Endothelial cell of umbilical vein (primary cell): ENCODE results near the gene SH3GL1. TPM values are rescaled to one million over a fixed set of nuclear protein-coding genes. Genes with fewer than 3 reads are reported as not detected.

Source experiments
- BruUV-seq: library from RNA; stranded (reverse); fragments of 400-500 nt; replicated peaks from 2 replicates; lab custom pipeline; 2021; lab: Mats Ljungman, UMichigan
- CTCF ChIA-PET: fragments of 300-600, 350-600 bp; sonication (Branson Sonifier 250); formaldehyde crosslinking; loops from one replicate; lab custom pipeline; 2021; ENCODE audit warnings: antibody characterized with exemption, inconsistent platforms; lab: Charles Lee
- POLR2A ChIA-PET: fragments of 300-600, 350-600 bp; sonication (Branson Sonifier 250); formaldehyde crosslinking; loops from one replicate; lab custom pipeline; 2021; ENCODE audit warnings: antibody characterized with exemption, inconsistent platforms; lab: Charles Lee
- DNase-seq: peaks from one replicate; pipeline ENCODE4 v3.0.0-alpha.2; 2011; ENCODE audit warnings: low read depth, low spot score
- FAIRE-seq: peaks from 2 replicates; lab custom pipeline; 2011; peaks lifted over from hg19 to GRCh38; lab: Jason Lieb, UNC
- H2AFZ ChIP-seq: 2 replicates; pipeline ENCODE4 v1.6.0; 2012; ENCODE audit warnings: low read depth, low read length, control low read depth, inconsistent platforms
- H3K27ac ChIP-seq: 2 replicates; pipeline ENCODE4 v1.5.1; 2011; ENCODE audit warnings: low read depth, mild to moderate bottlenecking, control low read depth, low read length, moderate library complexity; ENCODE audit not compliant: insufficient read depth
- H3K27me3 ChIP-seq, 2 experiments: 2 replicates each; pipeline versions ENCODE4 v1.6.0 to v1.6.1; 2011; ENCODE audit warnings: low read length in 2 of 2, mixed read lengths in 1 of 2; ENCODE audit not compliant: control insufficient read depth in 2 of 2, insufficient read depth in 2 of 2
- H3K36me3 ChIP-seq, 2 experiments: 2 replicates in 1 of 2; 3 replicates in 1 of 2; pipeline ENCODE4 v1.5.1; 2011; ENCODE audit warnings: low read length in 2 of 2, mild to moderate bottlenecking in 1 of 2, moderate library complexity in 1 of 2; ENCODE audit not compliant: control insufficient read depth in 2 of 2, insufficient read depth in 2 of 2; ENCODE audit errors: extremely low read depth in 1 of 2
- H3K4me1 ChIP-seq: 3 replicates; pipeline ENCODE4 v1.5.1; 2011; ENCODE audit warnings: mild to moderate bottlenecking, low read length; ENCODE audit not compliant: control insufficient read depth, insufficient read depth; ENCODE audit errors: extremely low read depth
- H3K4me2 ChIP-seq: 2 replicates; pipeline ENCODE4 v1.6.1; 2011; ENCODE audit warnings: low read length, control low read depth, mixed read lengths; ENCODE audit not compliant: insufficient read depth
- H3K4me3 ChIP-seq, 3 experiments: fragments of 200-600 bp in 1 of 3; sonication (generic), shearing (Covaris generic) in 1 of 3; replicated peaks in 1 of 3; 2 replicates each; pipeline ENCODE4 v1.5.1; 2011 to 2016; ENCODE audit warnings: control low read depth in 3 of 3, low read length in 3 of 3, mild to moderate bottlenecking in 2 of 3, inconsistent platforms in 1 of 3, low read depth in 1 of 3, moderate library complexity in 1 of 3; ENCODE audit not compliant: insufficient read depth in 1 of 3
- H3K79me2 ChIP-seq: 2 replicates; pipeline ENCODE4 v1.6.0; 2012; ENCODE audit warnings: low read length, inconsistent platforms; ENCODE audit not compliant: control insufficient read depth, insufficient read depth
- H3K9ac ChIP-seq: replicated peaks from 2 replicates; pipeline ENCODE3; 2011; ENCODE audit warnings: low read length, control low read depth; ENCODE audit not compliant: insufficient read depth; ENCODE audit errors: extremely low read depth
- H3K9me1 ChIP-seq: replicated peaks from 3 replicates; pipeline ENCODE4 v1.6.0; 2011; ENCODE audit warnings: mild to moderate bottlenecking, low read length; ENCODE audit not compliant: control insufficient read depth, insufficient read depth; ENCODE audit errors: extremely low read depth
- H3K9me3 ChIP-seq: replicated peaks from 2 replicates; pipeline ENCODE4 v1.5.1; 2012; ENCODE audit warnings: low read length, inconsistent platforms; ENCODE audit not compliant: control insufficient read depth, insufficient read depth
- H4K20me1 ChIP-seq: replicated peaks from 2 replicates; pipeline ENCODE3; 2011; ENCODE audit warnings: mild to moderate bottlenecking, low read length; ENCODE audit not compliant: control insufficient read depth, insufficient read depth; ENCODE audit errors: extremely low read depth
- EZH2 ChIP-seq: IDR thresholded peaks from 2 replicates; pipeline ENCODE4 v1.6.1; 2012; ENCODE audit warnings: borderline replicate concordance, low read depth, mild to moderate bottlenecking, moderate library complexity, low read length, inconsistent platforms; ENCODE audit not compliant: severe bottlenecking
- GATA2 ChIP-seq: IDR thresholded peaks from 2 replicates; pipeline ENCODE4 v1.7.0; 2011; ENCODE audit warnings: low read depth, mild to moderate bottlenecking, moderate library complexity, mixed read lengths, low read length; ENCODE audit not compliant: insufficient read length, insufficient read depth
- JUN ChIP-seq: IDR thresholded peaks from 2 replicates; pipeline ENCODE4 v1.6.1; 2011; ENCODE audit warnings: borderline replicate concordance, low read depth; ENCODE audit not compliant: insufficient read length, insufficient read depth
- MYC ChIP-seq: IDR thresholded peaks from one replicate; pipeline ENCODE4 v1.6.1; 2011; ENCODE audit warnings: mild to moderate bottlenecking, low read depth, low read length
- POLR2A ChIP-seq: IDR thresholded peaks from 2 replicates; pipeline ENCODE4 v1.6.1; 2012; ENCODE audit warnings: low read depth, mild to moderate bottlenecking, control low read depth, low read length
- POLR2AphosphoS5 ChIP-seq: IDR thresholded peaks from 2 replicates; pipeline ENCODE4 v1.6.1; 2012; ENCODE audit warnings: low read depth, mild to moderate bottlenecking, control low read depth, low read length, moderate library complexity; ENCODE audit not compliant: insufficient read depth
- dilution Hi-C: fragments of 300-500 bp; cut with MboI; formaldehyde crosslinking; loops from one replicate; pipeline ENCODE4 v1.15.0; 2019; ENCODE audit warnings: low sequenced_read_pairs; ENCODE audit not compliant: extremely low pct_ligation_motif_present
- intact Hi-C: fragments of 100-400 bp; cut with micrococcal nuclease; formaldehyde crosslinking; loops from one replicate; pipeline ENCODE4 v1.10.0; 2022
- polyA plus RNA-seq, 4 experiments: library from polyadenylated mRNA; depleted of rRNA in 3 of 4; stranded (reverse) in 3 of 4; unstranded in 1 of 4; fragments of >200 nt; gene quantifications; 2 replicates each; pipeline versions ENCODE4 v1.2.1 to v1.2.3, GENCODE V29; 2011 to 2012; ENCODE audit warnings: missing spikeins in 1 of 4
- total RNA-seq: library from RNA; stranded (reverse); gene quantifications from 2 replicates; pipeline ENCODE4 v1.2.3, GENCODE V29; 2021
- TF ChIP-seq, protein P1 (sequence below): IDR thresholded peaks from 2 replicates; pipeline ENCODE4 v1.6.1; 2011; ENCODE audit not compliant: insufficient read depth, insufficient read length

The SH3GL1 gene
- total and polyA plus RNA-seq, 2 donors (not counting 3 experiments of a cell fraction or from before 2014, with no cell fraction given) = 143 to 145 TPM

DNA sequence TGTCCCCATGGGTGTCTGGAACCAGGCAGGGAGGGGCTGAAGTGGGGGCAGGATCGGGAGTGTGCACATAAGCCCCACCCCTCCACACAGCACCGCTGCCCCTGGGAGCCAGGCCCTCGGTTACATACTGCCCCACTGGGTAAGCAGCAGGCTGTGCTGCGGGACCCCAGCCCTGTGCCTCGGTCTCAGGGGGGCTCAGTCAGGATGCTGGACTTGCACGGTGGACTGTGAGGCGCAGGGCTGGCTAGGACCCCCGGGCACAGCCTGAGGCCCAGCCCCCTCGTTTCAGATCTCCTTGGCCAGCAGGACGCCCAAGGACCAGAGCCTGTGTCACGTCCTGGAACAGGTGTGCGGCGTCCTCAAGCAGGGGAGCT lies 40.7 kb downstream of the SH3GL1 start:
- intact Hi-C loops = no loop called here
- no peak for FAIRE-seq
- Histone ChIP-seq H3K27me3 (no peaks in the 10 kb centered on the region), H3K79me2 (no peaks in the 10 kb centered on the region), H3K9me1 (no peaks in the 10 kb centered on the region), H3K27ac (no peak overlapping the region), H3K9me3 (no peaks in the 10 kb centered on the region), H3K36me3 (peaks cover 2 to 55% of the 10 kb centered on the region in 2 experiments), H3K9ac (no peak overlapping the region), H3K4me2 (no peak overlapping the region), H2AFZ (no peak overlapping the region), H3K4me3 (no peak overlapping the region), H3K4me1 (no peaks in the 10 kb centered on the region), H4K20me1 (no peaks in the 10 kb centered on the region)
- no peak for DNase-seq
- dilution Hi-C loops = no loop called here
- ChIA-PET CTCF (interaction anchor here (0.5 kb wide), 1 partner anchor 15 kb away, joined by 3 read pairs; no protein-coding TSS in a partner anchor), POLR2A (no interaction called here)
- peak; percentile 8 for TF ChIP-seq POLR2AphosphoS5
- TF ChIP-seq, protein P1, sequence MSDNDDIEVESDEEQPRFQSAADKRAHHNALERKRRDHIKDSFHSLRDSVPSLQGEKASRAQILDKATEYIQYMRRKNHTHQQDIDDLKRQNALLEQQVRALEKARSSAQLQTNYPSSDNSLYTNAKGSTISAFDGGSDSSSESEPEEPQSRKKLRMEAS = no peak
- no TSS peak for BruUV-seq

DNA sequence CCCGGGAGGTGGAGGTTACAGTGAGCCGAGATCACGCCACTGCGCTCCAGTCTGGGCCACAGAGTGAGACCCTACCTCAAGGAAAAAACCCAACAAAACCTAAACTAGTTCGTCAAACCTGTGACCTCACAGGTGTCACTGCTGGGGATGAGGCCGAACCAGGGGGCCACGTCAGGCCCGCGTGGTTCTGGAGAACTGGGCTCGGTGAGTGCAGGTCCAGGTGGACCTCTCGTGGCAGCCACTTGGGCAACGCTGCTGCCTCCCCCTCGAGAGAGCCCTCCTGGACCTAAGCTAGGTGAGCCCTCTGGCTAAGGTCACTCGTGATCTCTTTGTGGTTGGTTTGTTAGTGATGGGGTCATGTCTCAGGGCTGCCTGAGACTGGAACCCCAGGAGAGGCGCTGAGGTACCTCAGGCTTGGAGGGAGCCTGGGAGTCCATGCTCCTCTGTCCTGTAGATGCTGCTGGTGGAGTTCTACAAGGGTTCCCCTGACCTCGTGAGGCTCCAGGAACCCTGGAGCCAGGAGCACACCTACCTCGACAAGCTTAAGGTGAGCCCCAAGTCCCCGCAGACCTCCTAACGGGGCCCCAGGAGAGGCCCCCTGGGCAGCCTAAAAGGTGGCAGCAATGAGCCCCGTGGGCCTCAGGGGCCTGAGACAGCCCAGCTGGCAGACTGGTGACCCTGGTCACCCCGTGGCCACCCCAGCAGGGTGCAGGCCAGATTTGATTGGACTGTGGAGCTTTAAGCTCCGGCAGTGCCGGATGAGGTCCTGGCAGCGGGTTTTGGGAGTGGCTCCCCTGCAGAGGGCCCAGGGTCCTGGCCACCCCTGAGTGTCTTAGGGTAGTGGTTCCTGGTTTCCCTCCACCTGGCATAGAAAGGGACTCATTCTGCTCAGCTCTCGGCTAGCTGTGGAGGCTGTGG lies 41.4 kb downstream of the SH3GL1 start:
- Histone ChIP-seq H3K9me1 (no peaks in the 10 kb centered on the region), H3K27ac (no peak overlapping the region), H3K9ac (no peak overlapping the region), H3K4me1 (no peaks in the 10 kb centered on the region), H3K4me2 (no peak overlapping the region), H4K20me1 (no peaks in the 10 kb centered on the region), H3K36me3 (peaks cover 2 to 51% of the 10 kb centered on the region in 2 experiments), H3K4me3 (no peak overlapping the region), H2AFZ (no peak overlapping the region), H3K79me2 (no peaks in the 10 kb centered on the region), H3K27me3 (no peaks in the 10 kb centered on the region), H3K9me3 (no peaks in the 10 kb centered on the region)
- ChIA-PET POLR2A (no interaction called here), CTCF (interaction anchor here (1.3 to 1.9 kb wide), 2 partner anchors 11 to 92 kb away, joined by 3 to 6 read pairs; no protein-coding TSS in a partner anchor)
- intact Hi-C loops (no loop called here), dilution Hi-C loops (no loop called here)
- BruUV-seq = no TSS peak
- FAIRE-seq (no peak), DNase-seq (no peak)
- TF ChIP-seq POLR2AphosphoS5 (peak; percentile 37), MYC (no peak), POLR2A (no peak), JUN (no peak), GATA2 (no peak), EZH2 (no peak)
